Stimulated activated naive CD8-positive, alpha-beta T cell treated with anti-CD3 and anti-CD28 coated beads, Interleukin-15, amount 100 ng/mL, for 72 hours (primary cell): Measurements from ENCODE around the gene KCTD19.

Experiments
- ATAC-seq: fragments of 150-1000 bp; cut with Tn5 transposase; 2 replicates; pipeline ENCODE4 v1.10.0; 2021; ENCODE audit warnings: mild to moderate bottlenecking, moderate library complexity
- DNase-seq, 2 donors: peaks; one replicate each; pipeline ENCODE4 v3.0.0; 2021 to 2022
- H3K27ac Mint-ChIP-seq, 2 donors: one replicate each; pipeline ENCODE4 v1.8.0; 2022; ENCODE audit warnings: mild to moderate bottlenecking in 2 of 2, mixed read lengths in 2 of 2, moderate library complexity in 2 of 2
- H3K27me3 Mint-ChIP-seq: one replicate; pipeline ENCODE4 v1.8.0; 2022; ENCODE audit warnings: mixed read lengths
- H3K4me1 Mint-ChIP-seq: one replicate; pipeline ENCODE4 v1.8.0; 2022; ENCODE audit warnings: mild to moderate bottlenecking, mixed read lengths
- H3K4me3 Mint-ChIP-seq, 2 donors: one replicate each; pipeline ENCODE4 v1.8.0; 2022; ENCODE audit warnings: mild to moderate bottlenecking in 2 of 2, mixed read lengths in 2 of 2, moderate library complexity in 1 of 2
- H3K9me3 Mint-ChIP-seq, 2 donors: one replicate each; pipeline ENCODE4 v1.8.0; 2022; ENCODE audit warnings: mixed read lengths in 2 of 2

The KCTD19 gene

GRCh38 chr16:67247192-67248072, 79.1 kb downstream of the KCTD19 start, which contains the start of gene FHOD1:
Gene FHOD1, minus strand, starts transcription at chr16:67247481. Its CDS starts 71 bp downstream, at chr16:67247410.
- Mint-ChIP-seq H3K4me1 (peaks cover 63% of the 10 kb centered on the region), H3K27ac (peak within 1 kb of the TSS; percentile 94 to 95), H3K4me3 (peak within 1 kb of the TSS; percentile 90 to 97), H3K27me3 (peaks cover 9% of the 10 kb centered on the region), H3K9me3 (no peaks in the 10 kb centered on the region)
- ATAC-seq (peak; percentile 67), DNase-seq (peak; percentile 99)

GRCh38 chr16:67246756-67247191, 79.8 kb downstream of the KCTD19 start:
- ATAC-seq (peak; percentile 16), DNase-seq (peak; percentile 72 to 77)
- H3K27ac Mint-ChIP-seq = peak overlapping the region; percentile 30 to 67
- H3K4me3 Mint-ChIP-seq = peak overlapping the region; percentile 90 to 97
- H3K4me1 Mint-ChIP-seq = peaks cover 66% of the 10 kb centered on the region
- H3K9me3 Mint-ChIP-seq = no peaks in the 10 kb centered on the region
- peaks cover 9% of the 10 kb centered on the region for H3K27me3 Mint-ChIP-seq

GRCh38 chr16:67246081-67246755, 80.3 kb downstream of the KCTD19 start:
- Mint-ChIP-seq H3K4me1 (peaks cover 72% of the 10 kb centered on the region), H3K4me3 (peak overlapping the region; percentile 90 to 97), H3K9me3 (no peaks in the 10 kb centered on the region), H3K27ac (peak overlapping the region; percentile 14 to 67), H3K27me3 (peaks cover 9% of the 10 kb centered on the region)
- ATAC-seq (peak; percentile 19), DNase-seq (peak; percentile 73 to 79)

- DNase-seq (no peak), ATAC-seq (no peak)
- Mint-ChIP-seq H3K4me3 (peak overlapping the region; percentile 90 to 97), H3K4me1 (peaks cover 74% of the 10 kb centered on the region), H3K9me3 (no peaks in the 10 kb centered on the region), H3K27me3 (peaks cover 9% of the 10 kb centered on the region), H3K27ac (peak overlapping the region; percentile 14 to 95)
Measured at GRCh38 chr16:67245674-67246080, 80.9 kb downstream of the KCTD19 start.

GRCh38 chr16:67245186-67245585, 81.4 kb downstream of the KCTD19 start:
- H3K4me1 Mint-ChIP-seq = peaks cover 72% of the 10 kb centered on the region
- ATAC-seq (no peak), DNase-seq (peak in 1 of 2 donors; percentile 23)
- H3K9me3 Mint-ChIP-seq = no peaks in the 10 kb centered on the region
- H3K27ac Mint-ChIP-seq = peak overlapping the region; percentile 92 to 95
- peak overlapping the region; percentile 90 to 97 for H3K4me3 Mint-ChIP-seq
- H3K27me3 Mint-ChIP-seq = peaks cover 9% of the 10 kb centered on the region

- H3K4me3 Mint-ChIP-seq = peak overlapping the region; percentile 90 to 97
Measured at GRCh38 chr16:67244387-67245185, 82.0 kb downstream of the KCTD19 start.

GRCh38 chr16:67243481-67243880, 83.1 kb downstream of the KCTD19 start:
- Mint-ChIP-seq H3K27ac (peak overlapping the region; percentile 78 to 84), H3K27me3 (no peaks in the 10 kb centered on the region), H3K4me1 (peaks cover 57% of the 10 kb centered on the region), H3K4me3 (peak overlapping the region; percentile 90 to 97), H3K9me3 (no peaks in the 10 kb centered on the region)
- no peak for ATAC-seq
- no peak for DNase-seq

More at GRCh38 chr16:67244387-67245185, 82.0 kb downstream of the KCTD19 start:
- ATAC-seq (peak; percentile 77), DNase-seq (peak; percentile 84 to 93)
- Mint-ChIP-seq H3K27ac (peak overlapping the region; percentile 92 to 95), H3K4me1 (peaks cover 66% of the 10 kb centered on the region), H3K27me3 (peaks cover 6% of the 10 kb centered on the region), H3K9me3 (no peaks in the 10 kb centered on the region)

- no peak for ATAC-seq
- Mint-ChIP-seq H3K9me3 (no peaks in the 10 kb centered on the region), H3K4me1 (peaks cover 50% of the 10 kb centered on the region), H3K4me3 (peak overlapping the region in 1 of 2 donors; percentile 38), H3K27me3 (no peaks in the 10 kb centered on the region), H3K27ac (peak overlapping the region in 1 of 2 donors; percentile 42)
- DNase-seq = no peak
Measured at GRCh38 chr16:67242138-67242730, 84.3 kb downstream of the KCTD19 start.

- DNase-seq = no peak
- peak overlapping the region; percentile 42 to 75 for H3K27ac Mint-ChIP-seq
- no peak for ATAC-seq
- no peaks in the 10 kb centered on the region for H3K27me3 Mint-ChIP-seq
- no peak overlapping the region for H3K4me3 Mint-ChIP-seq
- peaks cover 52% of the 10 kb centered on the region for H3K4me1 Mint-ChIP-seq
- no peaks in the 10 kb centered on the region for H3K9me3 Mint-ChIP-seq
Measured at GRCh38 chr16:67241008-67241900, 85.3 kb downstream of the KCTD19 start.

GRCh38 chr16:67240506-67240905, 86.0 kb downstream of the KCTD19 start:
- H3K9me3 Mint-ChIP-seq = no peaks in the 10 kb centered on the region
- H3K4me3 Mint-ChIP-seq = no peak overlapping the region
- peaks cover 52% of the 10 kb centered on the region for H3K4me1 Mint-ChIP-seq
- DNase-seq = no peak
- no peaks in the 10 kb centered on the region for H3K27me3 Mint-ChIP-seq
- no peak for ATAC-seq
- H3K27ac Mint-ChIP-seq = peak overlapping the region in 1 of 2 donors; percentile 38
